Neural cell (in vitro differentiated cells): ENCODE results near the gene ZBTB37.

Source experiments
- CTCF ChIP-seq: fragments of 450-650 bp; IDR thresholded peaks from 2 replicates; pipeline ENCODE4 v1.5.1; 2014; ENCODE audit warnings: antibody characterized with exemption, mild to moderate bottlenecking, moderate library complexity; ENCODE audit not compliant: poor library complexity, severe bottlenecking
- EP300 ChIP-seq: fragments of 450-650 bp; conservative IDR thresholded peaks from 2 replicates; pipeline ENCODE4 v1.6.1; 2014; ENCODE audit warnings: antibody characterized with exemption, mild to moderate bottlenecking, moderate library complexity; ENCODE audit not compliant: poor library complexity, severe bottlenecking
- EZH2 ChIP-seq: fragments of 200-600, 300-800 bp; shearing (Covaris generic), sonication (generic); IDR thresholded peaks from 2 replicates; pipeline ENCODE4 v1.6.1; 2014; ENCODE audit warnings: antibody characterized with exemption, low read length, borderline replicate concordance, mild to moderate bottlenecking; ENCODE audit not compliant: insufficient read depth, poor library complexity, severe bottlenecking
- RAD21 ChIP-seq: fragments of 450-650 bp; conservative IDR thresholded peaks from 2 replicates; pipeline ENCODE4 v1.6.1; 2014; ENCODE audit warnings: antibody characterized with exemption, mild to moderate bottlenecking, moderate library complexity

GRCh38 chr1:173853074-173853473 is 15.1 kb upstream of the ZBTB37 start:
- TF ChIP-seq CTCF (no peak), EP300 (no peak), EZH2 (no peak), RAD21 (no peak)
